Nephron (organoid): ENCODE data around the gene MYOCD.

Experiments
- H3K27ac Mint-ChIP-seq, 3 experiments: 2 replicates each; pipeline ENCODE4 v1.8.0; 2020; ENCODE audit warnings: mixed read lengths in 3 of 3, mild to moderate bottlenecking in 2 of 3, moderate library complexity in 1 of 3
- H3K27me3 Mint-ChIP-seq: 2 replicates; pipeline ENCODE4 v1.8.0; 2021; ENCODE audit warnings: low read depth, mild to moderate bottlenecking, moderate library complexity, mixed read lengths
- H3K36me3 Mint-ChIP-seq: 2 replicates; pipeline ENCODE4 v1.8.0; 2020; ENCODE audit warnings: low read depth, mixed read lengths
- H3K4me1 Mint-ChIP-seq: 2 replicates; pipeline ENCODE4 v1.8.0; 2020; ENCODE audit warnings: mixed read lengths
- H3K4me3 Mint-ChIP-seq, 3 experiments: 2 replicates each; pipeline ENCODE4 v1.8.0; 2020; ENCODE audit warnings: mild to moderate bottlenecking in 3 of 3, mixed read lengths in 3 of 3, moderate library complexity in 2 of 3
- H3K9me3 Mint-ChIP-seq: 2 replicates; pipeline ENCODE4 v1.8.0; 2020; ENCODE audit warnings: mixed read lengths
- CTCF ChIP-seq, 3 experiments: fragments of 200-600 bp; sonication (generic); IDR thresholded peaks; one replicate each; pipeline ENCODE4 v1.5.0; 2021; ENCODE audit warnings: antibody characterized with exemption in 3 of 3; ENCODE audit not compliant: unreplicated experiment in 3 of 3

The MYOCD gene

GRCh38 chr17:12680407-12680897, 14.8 kb downstream of the MYOCD start:
- Mint-ChIP-seq H3K27me3 (peaks cover 10% of the 10 kb centered on the region), H3K9me3 (no peaks in the 10 kb centered on the region), H3K4me3 (no peak overlapping the region), H3K27ac (no peak overlapping the region), H3K36me3 (no peaks in the 10 kb centered on the region), H3K4me1 (no peaks in the 10 kb centered on the region)
- TF ChIP-seq CTCF (IDR thresholded peaks at IDR 0.05; ENCODE audit: unreplicated experiment in 3 of 3), result no peak

DNA sequence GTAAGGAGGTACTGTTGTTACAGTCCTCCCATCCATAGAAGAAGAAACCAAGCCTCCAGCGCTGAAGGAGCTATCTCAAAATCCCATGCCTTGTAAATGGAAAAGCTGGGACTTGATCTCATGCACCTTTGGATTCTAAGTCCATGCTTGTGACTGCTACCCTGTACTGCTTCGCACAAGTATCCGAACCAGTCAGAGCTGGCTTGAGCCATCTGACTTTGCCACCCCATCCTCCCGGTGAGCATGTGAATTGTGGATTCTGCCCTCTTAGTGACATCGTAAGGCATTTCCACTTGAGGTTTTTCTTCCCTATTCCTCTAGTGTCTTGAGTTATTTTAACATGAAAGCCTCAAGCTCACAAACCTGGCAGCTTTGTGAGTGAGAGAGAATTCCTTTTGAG, 15.3 kb downstream of the MYOCD start:
- no peaks in the 10 kb centered on the region for H3K9me3 Mint-ChIP-seq
- H3K27ac Mint-ChIP-seq, result no peak overlapping the region
- H3K4me3 Mint-ChIP-seq, result no peak overlapping the region
- no peaks in the 10 kb centered on the region for H3K36me3 Mint-ChIP-seq
- H3K27me3 Mint-ChIP-seq, result peaks cover 10% of the 10 kb centered on the region
- TF ChIP-seq CTCF (IDR thresholded peaks at IDR 0.05; ENCODE audit: unreplicated experiment in 3 of 3), result no peak
- no peaks in the 10 kb centered on the region for H3K4me1 Mint-ChIP-seq

GRCh38 chr17:12683299-12683698, 17.6 kb downstream of the MYOCD start:
- no peaks in the 10 kb centered on the region for H3K36me3 Mint-ChIP-seq
- no peak overlapping the region for H3K27ac Mint-ChIP-seq
- H3K4me1 Mint-ChIP-seq, result no peaks in the 10 kb centered on the region
- no peak overlapping the region for H3K4me3 Mint-ChIP-seq
- no peaks in the 10 kb centered on the region for H3K9me3 Mint-ChIP-seq
- peaks cover 10% of the 10 kb centered on the region for H3K27me3 Mint-ChIP-seq
- no peak for TF ChIP-seq CTCF (IDR thresholded peaks at IDR 0.05; ENCODE audit: unreplicated experiment in 3 of 3)

DNA sequence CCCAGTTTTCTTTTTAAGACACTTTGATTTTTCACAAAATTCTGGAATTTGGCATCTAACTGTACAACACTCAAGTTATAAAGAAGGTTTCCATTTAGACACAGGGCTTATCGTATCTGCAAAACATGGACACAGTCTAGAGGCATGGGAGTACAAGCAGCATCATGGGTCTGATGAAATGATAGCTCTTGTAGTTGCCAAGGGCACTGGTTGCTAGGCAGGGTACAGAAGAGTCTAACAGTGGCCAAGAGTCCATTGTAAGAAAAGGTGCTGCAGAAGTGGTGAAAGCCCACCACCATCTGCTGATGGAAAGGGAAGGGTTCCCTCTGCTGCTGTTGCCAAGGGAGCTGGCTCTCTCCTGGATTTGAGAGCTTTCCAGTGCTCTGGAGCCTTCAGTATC, 20.8 kb downstream of the MYOCD start:
- Mint-ChIP-seq H3K4me3 (no peak overlapping the region), H3K9me3 (no peaks in the 10 kb centered on the region), H3K27me3 (peaks cover 5% of the 10 kb centered on the region), H3K36me3 (no peaks in the 10 kb centered on the region), H3K4me1 (no peaks in the 10 kb centered on the region), H3K27ac (no peak overlapping the region)
- no peak for TF ChIP-seq CTCF (IDR thresholded peaks at IDR 0.05; ENCODE audit: unreplicated experiment in 3 of 3)

DNA sequence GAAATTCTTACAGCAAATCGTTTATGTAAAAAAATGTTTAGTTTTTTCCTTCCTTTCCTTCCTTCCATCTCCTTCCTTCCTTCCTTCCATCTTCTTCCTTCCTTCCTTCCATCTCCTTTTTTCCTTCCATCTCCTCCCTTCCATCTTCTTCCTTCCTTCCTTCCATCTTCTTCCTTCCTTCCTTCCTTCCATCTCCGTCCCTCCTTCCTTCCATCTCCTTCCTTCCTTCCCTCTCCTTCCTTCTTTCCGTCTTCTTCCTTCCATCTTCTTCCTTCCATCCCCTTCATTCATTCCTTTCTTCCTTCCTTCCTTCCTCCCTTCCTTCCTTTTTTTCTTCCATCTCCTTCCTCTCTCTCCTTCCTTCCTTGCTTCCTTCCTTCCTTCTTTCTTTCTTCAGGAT, 22.7 kb downstream of the MYOCD start:
- no peaks in the 10 kb centered on the region for H3K36me3 Mint-ChIP-seq
- H3K27ac Mint-ChIP-seq, result no peak overlapping the region
- peaks cover 4% of the 10 kb centered on the region for H3K27me3 Mint-ChIP-seq
- H3K9me3 Mint-ChIP-seq, result no peaks in the 10 kb centered on the region
- no peaks in the 10 kb centered on the region for H3K4me1 Mint-ChIP-seq
- no peak overlapping the region for H3K4me3 Mint-ChIP-seq
- no peak for TF ChIP-seq CTCF (IDR thresholded peaks at IDR 0.05; ENCODE audit: unreplicated experiment in 3 of 3)

DNA sequence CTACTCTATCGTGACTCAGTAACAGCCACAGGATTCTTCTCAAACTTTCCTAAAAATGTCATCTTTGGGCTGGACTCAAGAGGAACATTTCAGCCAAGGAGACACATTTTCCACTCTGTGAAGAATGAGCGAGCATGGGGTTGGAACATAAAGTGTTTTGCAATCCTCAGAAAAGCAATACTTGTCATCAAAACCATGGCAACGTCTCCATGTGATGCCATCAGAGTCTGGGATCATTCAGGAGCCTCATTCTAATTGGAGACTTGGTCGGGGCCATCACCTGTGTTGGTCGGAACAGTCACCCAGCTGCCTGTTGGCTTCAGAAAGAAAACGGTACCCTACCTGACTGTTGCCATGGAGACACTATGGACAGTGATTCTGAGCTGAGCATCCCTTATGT, 25.5 kb downstream of the MYOCD start:
- Mint-ChIP-seq H3K9me3 (no peaks in the 10 kb centered on the region), H3K27me3 (peaks cover 4% of the 10 kb centered on the region), H3K27ac (no peak overlapping the region), H3K4me3 (no peak overlapping the region), H3K4me1 (no peaks in the 10 kb centered on the region), H3K36me3 (no peaks in the 10 kb centered on the region)
- TF ChIP-seq CTCF (IDR thresholded peaks at IDR 0.05; ENCODE audit: unreplicated experiment in 3 of 3), result no peak
